Ovary (tissue), 9 donors: Measurements from ENCODE around the gene METRN. TPM values are rescaled to one million over a fixed set of nuclear protein-coding genes. Genes with fewer than 3 reads are reported as not detected.

ENCODE experiments used
- DNase-seq, 5 donors: peaks; one replicate each; pipeline ENCODE4 v3.0.0-alpha.2; 2019 to 2020
- H3K27ac ChIP-seq, 2 donors: fragments of 200-600 bp; one replicate each; pipeline versions ENCODE4 v1.5.1 to v1.8.0; 2019 to 2022
- H3K27me3 ChIP-seq: fragments of 200-600 bp; one replicate; pipeline ENCODE4 v1.8.0; 2022
- H3K36me3 ChIP-seq: fragments of 200-600 bp; sonication (generic); one replicate; pipeline ENCODE4 v1.5.1; 2019
- H3K4me1 ChIP-seq: one replicate; pipeline ENCODE4 v1.8.1; 2013; ENCODE audit warnings: mild to moderate bottlenecking, moderate library complexity; ENCODE audit not compliant: insufficient read depth
- H3K4me3 ChIP-seq: fragments of 200-600 bp; sonication (generic); one replicate; pipeline ENCODE4 v1.5.1; 2017
- H3K9me3 ChIP-seq, 2 donors: fragments of 200-600 bp in 1 of 2; sonication (generic) in 1 of 2; one replicate each; pipeline versions ENCODE4 v1.5.1 to v1.8.1; 2013 to 2019; ENCODE audit warnings: mild to moderate bottlenecking in 1 of 2, moderate library complexity in 1 of 2
- EP300 ChIP-seq: sonication (generic); formaldehyde crosslinking; IDR thresholded peaks from one replicate; pipeline ENCODE4 v1.6.1; 2017; ENCODE audit warnings: antibody characterized with exemption
- POLR2A ChIP-seq: fragments of 450-650 bp; IDR thresholded peaks from one replicate; pipeline ENCODE4 v1.6.1; 2017; ENCODE audit warnings: antibody characterized with exemption, mild to moderate bottlenecking, moderate library complexity
- WGBS, 3 donors: extraction: QIAGEN DNeasy Blood & Tissue Kit in 1 of 3; methylation state at CpG; one replicate each; pipeline versions ENCODE4 v1.1.5 to v1.1.7; 2013 to 2017; 5-methylcytosine and 5-hydroxymethylcytosine counted together
- intact Hi-C, 4 donors: fragments of 100-400 bp; cut with DNase I; formaldehyde crosslinking; loops; one replicate each; pipeline versions ENCODE4 v1.11.0 to v1.15.1; 2022 to 2023
- polyA plus RNA-seq, 2 donors: library from polyadenylated mRNA; stranded (reverse); fragments of 200-250 nt in 1 of 2; fragments of 350-450 nt in 1 of 2; fragmentation: Illumina TruSeq in 1 of 2; extraction: RNeasy Lipid Tissue Mini Kit (QIAGEN cat#74804) in 1 of 2; gene quantifications; one replicate each; pipeline ENCODE4 v1.2.3, GENCODE V29; 2013 to 2014
- total RNA-seq, 7 donors: library from RNA; depleted of rRNA in 2 of 7; stranded (reverse); fragments of >200 nt in 2 of 7; fragmentation: NEBNext Ultra II Directional in 3 of 7; extraction: Animal tissue kit (Norgen Biotek cat#: 25700) in 3 of 7; gene quantifications; one replicate each; pipeline versions ENCODE4 v1.1.0 to v1.2.4, GENCODE V29; 2016 to 2023
- TF ChIP-seq, protein P1 (sequence below), 3 donors: fragments of 450-650 bp in 2 of 3; fragments of 200-600 bp in 1 of 3; IDR thresholded peaks; one replicate each; pipeline versions ENCODE4 v1.5.1 to v1.8.0; 2016 to 2022; ENCODE audit warnings: antibody characterized with exemption in 3 of 3, mild to moderate bottlenecking in 1 of 3
- donor health status: DM: no; HTN: no; CAD: no; lungs with moderate emphysema.
- donor health status: DM: no; HTN: no; CAD: no.
- donor health status: Bipolar disorder and iron deficiency.
- donor health status: DM: yes; HTN: yes; CAD: no.
- donor health status: DM: no; HTN: no; CAD: no.
- donor health status: DM: yes; HTN: yes; CAD: no.

Gene METRN
- total and polyA plus RNA-seq, 9 donors = 0.40 to 57.1 (median 10.4) TPM

DNA sequence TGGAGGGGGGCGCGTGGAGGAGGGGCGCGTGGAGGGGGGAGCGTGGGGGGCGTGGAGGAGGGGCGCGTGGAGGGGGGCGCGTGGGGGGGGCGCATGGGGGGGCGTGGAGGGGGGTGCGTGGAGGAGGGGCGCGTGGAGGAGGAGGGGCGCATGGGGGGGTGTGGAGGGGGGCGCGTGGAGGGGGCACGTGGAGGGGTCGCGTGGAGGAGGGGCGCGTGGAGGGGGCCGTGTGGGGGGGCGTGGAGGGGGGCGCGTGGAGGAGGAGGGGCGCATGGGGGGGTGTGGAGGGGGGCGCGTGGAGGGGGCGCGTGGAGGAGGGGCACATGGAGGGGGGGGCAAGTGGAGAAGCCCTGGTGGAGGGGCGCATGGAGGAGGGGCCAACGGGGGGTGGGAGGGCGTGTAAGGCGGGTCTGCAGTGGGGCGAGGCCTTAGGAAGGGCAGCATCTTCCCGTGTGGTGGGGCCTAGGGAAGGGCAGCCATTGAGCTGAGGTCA is 52.9 kb downstream of the METRN start:
- intact Hi-C loops = no loop called here
- WGBS, 3 donors = 38 to 62% (median 52%) methylated on average over 12 to 22 of the region's 38 CpGs
- H3K4me3 ChIP-seq = no peak overlapping the region
- no peaks in the 10 kb centered on the region for H3K36me3 ChIP-seq
- H3K27me3 ChIP-seq = no peaks in the 10 kb centered on the region
- H3K9me3 ChIP-seq = no peaks in the 10 kb centered on the region
- no peaks in the 10 kb centered on the region for H3K4me1 ChIP-seq
- DNase-seq = no peak
- TF ChIP-seq POLR2A (no peak), EP300 (no peak)
- TF ChIP-seq, protein P1, sequence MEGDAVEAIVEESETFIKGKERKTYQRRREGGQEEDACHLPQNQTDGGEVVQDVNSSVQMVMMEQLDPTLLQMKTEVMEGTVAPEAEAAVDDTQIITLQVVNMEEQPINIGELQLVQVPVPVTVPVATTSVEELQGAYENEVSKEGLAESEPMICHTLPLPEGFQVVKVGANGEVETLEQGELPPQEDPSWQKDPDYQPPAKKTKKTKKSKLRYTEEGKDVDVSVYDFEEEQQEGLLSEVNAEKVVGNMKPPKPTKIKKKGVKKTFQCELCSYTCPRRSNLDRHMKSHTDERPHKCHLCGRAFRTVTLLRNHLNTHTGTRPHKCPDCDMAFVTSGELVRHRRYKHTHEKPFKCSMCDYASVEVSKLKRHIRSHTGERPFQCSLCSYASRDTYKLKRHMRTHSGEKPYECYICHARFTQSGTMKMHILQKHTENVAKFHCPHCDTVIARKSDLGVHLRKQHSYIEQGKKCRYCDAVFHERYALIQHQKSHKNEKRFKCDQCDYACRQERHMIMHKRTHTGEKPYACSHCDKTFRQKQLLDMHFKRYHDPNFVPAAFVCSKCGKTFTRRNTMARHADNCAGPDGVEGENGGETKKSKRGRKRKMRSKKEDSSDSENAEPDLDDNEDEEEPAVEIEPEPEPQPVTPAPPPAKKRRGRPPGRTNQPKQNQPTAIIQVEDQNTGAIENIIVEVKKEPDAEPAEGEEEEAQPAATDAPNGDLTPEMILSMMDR (IDR thresholded peaks at IDR 0.05) = no peak
- H3K27ac ChIP-seq = no peak overlapping the region

DNA sequence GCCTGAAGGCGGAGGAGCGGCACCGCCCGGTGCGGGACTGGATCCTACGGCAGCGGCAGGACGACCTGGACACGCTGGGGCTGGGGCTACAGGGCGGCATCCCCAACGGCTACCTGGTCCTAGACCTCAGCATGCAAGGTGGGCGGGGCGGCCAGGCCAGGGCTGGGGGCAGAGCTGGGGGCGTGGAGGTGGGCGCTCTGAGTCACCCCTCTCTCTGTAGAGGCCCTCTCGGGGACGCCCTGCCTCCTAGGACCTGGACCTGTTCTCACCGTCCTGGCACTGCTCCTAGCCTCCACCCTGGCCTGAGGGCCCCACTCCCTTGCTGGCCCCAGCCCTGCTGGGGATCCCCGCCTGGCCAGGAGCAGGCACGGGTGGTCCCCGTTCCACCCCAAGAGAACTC is 53.5 kb downstream of the METRN start:
- intact Hi-C loops = no loop called here
- TF ChIP-seq, protein P1 (IDR thresholded peaks at IDR 0.05) = no peak
- TF ChIP-seq POLR2A = no peak
- no peak for TF ChIP-seq EP300
- Histone ChIP-seq H3K4me3 (no peak overlapping the region), H3K9me3 (no peaks in the 10 kb centered on the region), H3K27me3 (no peaks in the 10 kb centered on the region), H3K36me3 (no peaks in the 10 kb centered on the region), H3K4me1 (no peaks in the 10 kb centered on the region), H3K27ac (no peak overlapping the region)
- DNase-seq = no peak
- 71 to 83% (median 74%) methylated on average over 19 to 21 of the region's 21 CpGs for WGBS, 3 donors

Other genes starting within 250 kb of the METRN start
- 10 to 100 TPM; 16.9 to 38.9 (median 30.5) TPM for gene CAPN15, start 187.4 kb upstream of the METRN start, total RNA-seq
- gene CAPN15, start 187.4 kb upstream of the METRN start, polyA plus RNA-seq = 10 to 100 TPM in 1 of 2 donors, 1 to 10 TPM in 1; 1.6 to 19.4 TPM
- not detected for gene PRR35, start 154.7 kb upstream of the METRN start, total RNA-seq
- not detected for gene PRR35, start 154.7 kb upstream of the METRN start, polyA plus RNA-seq
- 10 to 100 TPM in 1 of 7 donors, 1 to 10 TPM in 6; 3.2 to 15.4 (median 5.0) TPM for gene NHLRC4, start 148.1 kb upstream of the METRN start, total RNA-seq
- gene NHLRC4, start 148.1 kb upstream of the METRN start, polyA plus RNA-seq = 1 to 10 TPM in 1 of 2 donors, under 1 TPM in 1; 0.53 to 5.9 TPM
- 10 to 100 TPM; 24.1 to 47.7 (median 39.8) TPM for gene PIGQ, start 145.2 kb upstream of the METRN start, total RNA-seq
- 10 to 100 TPM in 1 of 2 donors, 1 to 10 TPM in 1; 4.3 to 36.3 TPM for gene PIGQ, start 145.2 kb upstream of the METRN start, polyA plus RNA-seq
- 10 to 100 TPM; 11.7 to 24.1 (median 21.4) TPM for gene RAB40C, start 125.1 kb upstream of the METRN start, total RNA-seq
- gene RAB40C, start 125.1 kb upstream of the METRN start, polyA plus RNA-seq = 10 to 100 TPM in 1 of 2 donors, 1 to 10 TPM in 1; 1.9 to 21.0 TPM
- 1 to 10 TPM in 5 of 7 donors, under 1 TPM in 2; 0.57 to 2.6 (median 1.3) TPM for gene WFIKKN1, start 84.1 kb upstream of the METRN start, total RNA-seq
- gene WFIKKN1, start 84.1 kb upstream of the METRN start, polyA plus RNA-seq = under 1 TPM; 0.10 to 0.59 TPM
- 100 to 1,000 TPM in 2 of 7 donors, 10 to 100 TPM in 5; 61.8 to 139 (median 75.9) TPM for gene METTL26, start 78.8 kb upstream of the METRN start, total RNA-seq
- gene METTL26, start 78.8 kb upstream of the METRN start, polyA plus RNA-seq = 100 to 1,000 TPM in 1 of 2 donors, 10 to 100 TPM in 1; 12.2 to 113 TPM
- gene MCRIP2, start 73.3 kb upstream of the METRN start, total RNA-seq = 10 to 100 TPM; 21.5 to 42.3 (median 31.3) TPM
- 10 to 100 TPM in 1 of 2 donors, under 1 TPM in 1; 0.98 to 22.9 TPM for gene MCRIP2, start 73.3 kb upstream of the METRN start, polyA plus RNA-seq
- gene WDR90, start 65.8 kb upstream of the METRN start, total RNA-seq = 10 to 100 TPM; 22.4 to 58.2 (median 45.1) TPM
- gene WDR90, start 65.8 kb upstream of the METRN start, polyA plus RNA-seq = 10 to 100 TPM in 1 of 2 donors, 1 to 10 TPM in 1; 1.4 to 34.9 TPM
- gene RHOT2, start 47.0 kb upstream of the METRN start, total RNA-seq = 100 to 1,000 TPM in 1 of 7 donors, 10 to 100 TPM in 6; 44.6 to 100 (median 80.6) TPM
- 10 to 100 TPM; 11.6 to 96.6 TPM for gene RHOT2, start 47.0 kb upstream of the METRN start, polyA plus RNA-seq
- 1 to 10 TPM in 6 of 7 donors, under 1 TPM in 1; 0.50 to 4.3 (median 1.4) TPM for gene RHBDL1, start 39.4 kb upstream of the METRN start, total RNA-seq
- under 1 TPM in 1 of 2 donors, not detected in 1; 0.80 TPM for gene RHBDL1, start 39.4 kb upstream of the METRN start, polyA plus RNA-seq
- 100 to 1,000 TPM in 4 of 7 donors, 10 to 100 TPM in 3; 72.3 to 115 (median 102) TPM for gene STUB1, start 34.7 kb upstream of the METRN start, total RNA-seq
- gene STUB1, start 34.7 kb upstream of the METRN start, polyA plus RNA-seq = 100 to 1,000 TPM in 1 of 2 donors, 10 to 100 TPM in 1; 20.1 to 107 TPM
- gene JMJD8, start 30.8 kb upstream of the METRN start, total RNA-seq = 10 to 100 TPM; 36.6 to 73.9 (median 64.0) TPM
- gene JMJD8, start 30.8 kb upstream of the METRN start, polyA plus RNA-seq = 10 to 100 TPM; 10.2 to 53.8 TPM
- 10 to 100 TPM in 6 of 7 donors, 1 to 10 TPM in 1; 8.4 to 17.3 (median 13.4) TPM for gene WDR24, start 24.7 kb upstream of the METRN start, total RNA-seq
- 10 to 100 TPM in 1 of 2 donors, under 1 TPM in 1; 0.42 to 10.3 TPM for gene WDR24, start 24.7 kb upstream of the METRN start, polyA plus RNA-seq
- gene FBXL16, start 9.3 kb upstream of the METRN start, total RNA-seq = 1 to 10 TPM in 4 of 7 donors, under 1 TPM in 2, not detected in 1; 0.48 to 2.5 (median 1.4) TPM
- gene FBXL16, start 9.3 kb upstream of the METRN start, polyA plus RNA-seq = under 1 TPM; 0.22 to 0.25 TPM
- gene ANTKMT, start 6.0 kb downstream of the METRN start, total RNA-seq = 10 to 100 TPM; 15.9 to 43.9 (median 26.0) TPM
- 10 to 100 TPM in 1 of 2 donors, not detected in 1; 13.2 TPM for gene ANTKMT, start 6.0 kb downstream of the METRN start, polyA plus RNA-seq
- 10 to 100 TPM in 1 of 7 donors, 1 to 10 TPM in 4, under 1 TPM in 1, not detected in 1; 0.40 to 44.3 (median 4.7) TPM for gene CCDC78, start 11.3 kb downstream of the METRN start, total RNA-seq
- gene CCDC78, start 11.3 kb downstream of the METRN start, polyA plus RNA-seq = under 1 TPM in 1 of 2 donors, not detected in 1; 0.41 TPM
- 10 to 100 TPM in 1 of 7 donors, 1 to 10 TPM in 6; 2.6 to 25.7 (median 3.6) TPM for gene HAGHL, start 12.0 kb downstream of the METRN start, total RNA-seq
- gene HAGHL, start 12.0 kb downstream of the METRN start, polyA plus RNA-seq = 1 to 10 TPM in 1 of 2 donors, not detected in 1; 2.6 TPM
- 10 to 100 TPM; 20.8 to 32.5 (median 22.2) TPM for gene CIAO3, start 25.9 kb downstream of the METRN start, total RNA-seq
- 10 to 100 TPM in 1 of 2 donors, 1 to 10 TPM in 1; 8.5 to 18.0 TPM for gene CIAO3, start 25.9 kb downstream of the METRN start, polyA plus RNA-seq
- 100 to 1,000 TPM in 1 of 7 donors, 10 to 100 TPM in 3, 1 to 10 TPM in 2, under 1 TPM in 1; 0.40 to 314 (median 13.6) TPM for gene MSLN, start 45.6 kb downstream of the METRN start, total RNA-seq
- gene MSLN, start 45.6 kb downstream of the METRN start, polyA plus RNA-seq = 1 to 10 TPM; 1.5 to 1.9 TPM
- 10 to 100 TPM; 11.1 to 18.6 (median 16.1) TPM for gene RPUSD1, start 73.3 kb downstream of the METRN start, total RNA-seq
- gene RPUSD1, start 73.3 kb downstream of the METRN start, polyA plus RNA-seq = 10 to 100 TPM in 1 of 2 donors, not detected in 1; 13.1 TPM
- 10 to 100 TPM in 6 of 7 donors, 1 to 10 TPM in 1; 8.5 to 25.5 (median 18.7) TPM for gene CHTF18, start 73.5 kb downstream of the METRN start, total RNA-seq
- 10 to 100 TPM in 1 of 2 donors, under 1 TPM in 1; 0.32 to 21.7 TPM for gene CHTF18, start 73.5 kb downstream of the METRN start, polyA plus RNA-seq
- not detected for gene GNG13, start 85.6 kb downstream of the METRN start, total RNA-seq
- gene GNG13, start 85.6 kb downstream of the METRN start, polyA plus RNA-seq = not detected